ENCODE results near the gene DNMT3A.

DNMT3A gene

GRCh38 chr2:25380586-25381375, 39.1 kb upstream of the DNMT3A start:
- Histone ChIP-seq H3K9me3 (ENCODE audit: low read depth, low read length) (no peaks in the 10 kb centered on the region), H3K4me3 (no peak overlapping the region), H3K27ac (no peak overlapping the region), H3K9ac (ENCODE audit: insufficient read length) (no peak overlapping the region), H3K36me3 (ENCODE audit: insufficient read depth, low read length) (no peaks in the 10 kb centered on the region)
- no peak for DNase-seq (ENCODE audit: low read depth, low spot score)
- no peak for TF ChIP-seq FOXP2 (optimal IDR thresholded peaks at IDR 0.05; ENCODE audit: control extremely low read depth, extremely low read length, insufficient read depth)
- no peak for TF ChIP-seq EZH2 (IDR thresholded peaks at IDR 0.05)
- TF ChIP-seq POLR2AphosphoS5 (IDR thresholded peaks at IDR 0.05; ENCODE audit: borderline replicate concordance, low read depth, low read length): no peak

GRCh38 chr2:25380023-25380422, 38.3 kb upstream of the DNMT3A start:
- Histone ChIP-seq H3K9me3 (ENCODE audit: low read depth, low read length) (no peaks in the 10 kb centered on the region), H3K27ac (no peak overlapping the region), H3K36me3 (ENCODE audit: insufficient read depth, low read length) (no peaks in the 10 kb centered on the region), H3K9ac (ENCODE audit: insufficient read length) (no peak overlapping the region), H3K4me3 (no peak overlapping the region)
- DNase-seq (ENCODE audit: low read depth, low spot score): no peak
- no peak for TF ChIP-seq POLR2AphosphoS5 (IDR thresholded peaks at IDR 0.05; ENCODE audit: borderline replicate concordance, low read depth, low read length)
- no peak for TF ChIP-seq FOXP2 (optimal IDR thresholded peaks at IDR 0.05; ENCODE audit: control extremely low read depth, extremely low read length, insufficient read depth)
- TF ChIP-seq EZH2 (IDR thresholded peaks at IDR 0.05): no peak

- Histone ChIP-seq H3K4me3 (no peak overlapping the region), H3K9me3 (ENCODE audit: low read depth, low read length) (no peaks in the 10 kb centered on the region), H3K27ac (no peak overlapping the region), H3K9ac (ENCODE audit: insufficient read length) (no peak overlapping the region), H3K36me3 (ENCODE audit: insufficient read depth, low read length) (no peaks in the 10 kb centered on the region)
- no peak for TF ChIP-seq EZH2 (IDR thresholded peaks at IDR 0.05)
- DNase-seq (ENCODE audit: low read depth, low spot score): no peak
Measured at GRCh38 chr2:25379535-25379934, 37.8 kb upstream of the DNMT3A start.

- DNase-seq (ENCODE audit: low read depth, low spot score): no peak
- Histone ChIP-seq H3K4me3 (no peak overlapping the region), H3K36me3 (ENCODE audit: insufficient read depth, low read length) (no peaks in the 10 kb centered on the region), H3K27ac (no peak overlapping the region), H3K9ac (ENCODE audit: insufficient read length) (no peak overlapping the region), H3K9me3 (ENCODE audit: low read depth, low read length) (no peaks in the 10 kb centered on the region)
- TF ChIP-seq POLR2AphosphoS5 (IDR thresholded peaks at IDR 0.05; ENCODE audit: borderline replicate concordance, low read depth, low read length): no peak
- no peak for TF ChIP-seq EZH2 (IDR thresholded peaks at IDR 0.05)
- TF ChIP-seq FOXP2 (optimal IDR thresholded peaks at IDR 0.05; ENCODE audit: control extremely low read depth, extremely low read length, insufficient read depth): no peak
Measured at GRCh38 chr2:25378731-25379490, 37.2 kb upstream of the DNMT3A start.

- H3K9me3 ChIP-seq (ENCODE audit: low read depth, low read length): no peaks in the 10 kb centered on the region
- H3K4me3 ChIP-seq: no peak overlapping the region
- no peak for DNase-seq (ENCODE audit: low read depth, low spot score)
- H3K27ac ChIP-seq: no peak overlapping the region
- H3K9ac ChIP-seq (ENCODE audit: insufficient read length): no peak overlapping the region
- no peaks in the 10 kb centered on the region for H3K36me3 ChIP-seq (ENCODE audit: insufficient read depth, low read length)
- TF ChIP-seq FOXP2 (optimal IDR thresholded peaks at IDR 0.05; ENCODE audit: control extremely low read depth, extremely low read length, insufficient read depth) (no peak), POLR2AphosphoS5 (IDR thresholded peaks at IDR 0.05; ENCODE audit: borderline replicate concordance, low read depth, low read length) (no peak), EZH2 (IDR thresholded peaks at IDR 0.05) (no peak)
Measured at GRCh38 chr2:25377822-25378421, 36.2 kb upstream of the DNMT3A start.

- DNase-seq (ENCODE audit: low read depth, low spot score): no peak
- no peaks in the 10 kb centered on the region for H3K36me3 ChIP-seq (ENCODE audit: insufficient read depth, low read length)
- no peaks in the 10 kb centered on the region for H3K9me3 ChIP-seq (ENCODE audit: low read depth, low read length)
- H3K9ac ChIP-seq (ENCODE audit: insufficient read length): peak overlapping the region; percentile 48
- H3K27ac ChIP-seq: peak overlapping the region; percentile 51; the same call in 1 of the 2 replicates
- TF ChIP-seq FOXP2 (optimal IDR thresholded peaks at IDR 0.05; ENCODE audit: control extremely low read depth, extremely low read length, insufficient read depth) (no peak), EZH2 (IDR thresholded peaks at IDR 0.05) (no peak), POLR2AphosphoS5 (IDR thresholded peaks at IDR 0.05; ENCODE audit: borderline replicate concordance, low read depth, low read length) (peak; percentile 36; the same call in 1 of the 2 replicates)
- peak overlapping the region; percentile 68 for H3K4me3 ChIP-seq
Measured at GRCh38 chr2:25376750-25377621, 35.3 kb upstream of the DNMT3A start.

- H3K27ac ChIP-seq: no peak overlapping the region
- TF ChIP-seq EZH2 (IDR thresholded peaks at IDR 0.05) (no peak), FOXP2 (optimal IDR thresholded peaks at IDR 0.05; ENCODE audit: control extremely low read depth, extremely low read length, insufficient read depth) (no peak), POLR2AphosphoS5 (IDR thresholded peaks at IDR 0.05; ENCODE audit: borderline replicate concordance, low read depth, low read length) (no peak)
- no peak for DNase-seq (ENCODE audit: low read depth, low spot score)
- no peaks in the 10 kb centered on the region for H3K36me3 ChIP-seq (ENCODE audit: insufficient read depth, low read length)
- peak overlapping the region; percentile 45 for H3K9ac ChIP-seq (ENCODE audit: insufficient read length)
- H3K4me3 ChIP-seq: peak overlapping the region; percentile 68
- no peaks in the 10 kb centered on the region for H3K9me3 ChIP-seq (ENCODE audit: low read depth, low read length)
Measured at GRCh38 chr2:25375989-25376545, 34.3 kb upstream of the DNMT3A start.
